ENCODE data around the gene PARD3B. TPM values are rescaled to one million over a fixed set of nuclear protein-coding genes. Genes with fewer than 3 reads are reported as not detected.

Gene PARD3B
- total RNA-seq, 1 donor from 2014 or later = 12.3 TPM

DNA sequence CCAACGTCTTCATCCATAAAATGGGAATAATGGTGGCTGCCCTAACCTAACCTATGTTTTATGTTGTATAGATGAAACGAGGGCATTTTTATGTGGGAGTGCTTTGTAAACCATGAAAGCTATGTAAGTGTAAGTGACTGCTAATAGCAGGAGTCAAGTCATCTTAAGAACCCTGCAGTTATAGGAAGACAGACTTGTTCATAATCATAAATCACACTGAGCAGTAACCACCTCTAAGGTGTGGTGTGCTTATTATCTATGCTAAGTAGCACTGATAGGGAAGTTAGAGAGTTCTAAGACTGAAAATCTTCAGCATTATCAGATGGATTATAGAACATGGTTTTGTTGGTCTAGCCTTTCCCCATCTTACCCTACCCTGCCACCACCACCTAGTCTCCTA, 1112.8 kb downstream of the PARD3B start:
- Histone ChIP-seq H3K27me3 (no peaks in the 10 kb centered on the region), H3K4me1 (peaks cover 15% of the 10 kb centered on the region), H3K27ac (no peak overlapping the region), H3K9me3 (no peaks in the 10 kb centered on the region), H3K36me3 (no peaks in the 10 kb centered on the region), H3K4me3 (no peak overlapping the region)
- intact Hi-C loops (cut with DNase I) = no loop called here
- TF ChIP-seq, protein P1, sequence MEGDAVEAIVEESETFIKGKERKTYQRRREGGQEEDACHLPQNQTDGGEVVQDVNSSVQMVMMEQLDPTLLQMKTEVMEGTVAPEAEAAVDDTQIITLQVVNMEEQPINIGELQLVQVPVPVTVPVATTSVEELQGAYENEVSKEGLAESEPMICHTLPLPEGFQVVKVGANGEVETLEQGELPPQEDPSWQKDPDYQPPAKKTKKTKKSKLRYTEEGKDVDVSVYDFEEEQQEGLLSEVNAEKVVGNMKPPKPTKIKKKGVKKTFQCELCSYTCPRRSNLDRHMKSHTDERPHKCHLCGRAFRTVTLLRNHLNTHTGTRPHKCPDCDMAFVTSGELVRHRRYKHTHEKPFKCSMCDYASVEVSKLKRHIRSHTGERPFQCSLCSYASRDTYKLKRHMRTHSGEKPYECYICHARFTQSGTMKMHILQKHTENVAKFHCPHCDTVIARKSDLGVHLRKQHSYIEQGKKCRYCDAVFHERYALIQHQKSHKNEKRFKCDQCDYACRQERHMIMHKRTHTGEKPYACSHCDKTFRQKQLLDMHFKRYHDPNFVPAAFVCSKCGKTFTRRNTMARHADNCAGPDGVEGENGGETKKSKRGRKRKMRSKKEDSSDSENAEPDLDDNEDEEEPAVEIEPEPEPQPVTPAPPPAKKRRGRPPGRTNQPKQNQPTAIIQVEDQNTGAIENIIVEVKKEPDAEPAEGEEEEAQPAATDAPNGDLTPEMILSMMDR (IDR thresholded peaks at IDR 0.05) = no peak
- TF ChIP-seq POLR2A (IDR thresholded peaks at IDR 0.05) = no peak
- TF ChIP-seq POLR2AphosphoS5 (IDR thresholded peaks at IDR 0.05; ENCODE audit: insufficient read depth in 1 of 2, low read depth in 1 of 2) = no peak
- no peak for DNase-seq (ENCODE audit: extremely low spot score in 2 of 2)

DNA sequence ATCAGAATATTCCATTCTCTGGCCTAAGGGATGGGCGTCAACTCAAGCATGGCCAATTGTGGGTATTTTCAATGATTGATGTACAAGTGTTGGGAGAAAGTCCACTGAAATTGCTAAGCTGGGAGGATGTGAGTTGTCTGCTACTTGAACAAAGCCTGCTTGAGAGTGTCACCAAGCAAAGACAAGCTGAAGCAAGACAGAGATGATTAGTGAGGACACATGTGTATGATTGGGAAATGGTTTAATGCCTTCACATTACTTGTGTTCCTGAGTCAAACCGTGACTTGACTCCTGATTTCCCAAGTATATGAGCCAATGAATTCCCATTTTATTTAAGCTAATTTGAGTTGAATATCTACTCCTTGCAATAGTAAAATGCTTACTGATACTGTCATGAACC, 1113.3 kb downstream of the PARD3B start:
- Histone ChIP-seq H3K4me1 (peaks cover 15% of the 10 kb centered on the region), H3K9me3 (no peaks in the 10 kb centered on the region), H3K4me3 (no peak overlapping the region), H3K27ac (no peak overlapping the region), H3K27me3 (no peaks in the 10 kb centered on the region), H3K36me3 (no peaks in the 10 kb centered on the region)
- peak in 1 of 2 donors; percentile 40 for DNase-seq (ENCODE audit: extremely low spot score in 2 of 2)
- intact Hi-C loops (cut with DNase I) = no loop called here
- TF ChIP-seq POLR2AphosphoS5 (IDR thresholded peaks at IDR 0.05; ENCODE audit: insufficient read depth in 1 of 2, low read depth in 1 of 2) (no peak), POLR2A (IDR thresholded peaks at IDR 0.05) (no peak)
- TF ChIP-seq, protein P1 (IDR thresholded peaks at IDR 0.05) = no peak

DNA sequence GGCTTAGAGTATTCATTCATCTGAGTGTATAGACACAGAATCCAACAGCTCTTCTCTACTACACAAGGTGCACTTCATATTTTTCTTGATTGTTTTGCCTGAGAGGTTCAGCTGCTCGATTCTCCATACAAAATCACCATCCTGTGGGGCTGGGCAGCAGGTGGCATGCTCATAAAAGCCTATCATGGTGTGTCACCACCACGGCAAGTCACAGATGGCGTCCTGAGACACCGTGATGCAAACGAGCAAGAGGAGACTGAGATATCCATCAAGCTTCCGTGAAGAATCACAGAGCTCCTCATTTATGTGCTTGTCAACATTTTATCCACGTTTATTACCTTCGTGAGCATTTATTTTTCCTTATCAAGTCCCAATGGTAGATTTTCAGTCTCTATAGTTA, 1114.6 kb downstream of the PARD3B start:
- intact Hi-C loops (cut with DNase I) = no loop called here
- Histone ChIP-seq H3K9me3 (no peaks in the 10 kb centered on the region), H3K4me1 (peaks cover 15% of the 10 kb centered on the region), H3K27me3 (no peaks in the 10 kb centered on the region), H3K27ac (no peak overlapping the region), H3K36me3 (no peaks in the 10 kb centered on the region), H3K4me3 (no peak overlapping the region)
- peak in 1 of 2 donors; percentile 62 for DNase-seq (ENCODE audit: extremely low spot score in 2 of 2)
- TF ChIP-seq, protein P1 (IDR thresholded peaks at IDR 0.05) = no peak
- no peak for TF ChIP-seq POLR2AphosphoS5 (IDR thresholded peaks at IDR 0.05; ENCODE audit: insufficient read depth in 1 of 2, low read depth in 1 of 2)
- no peak for TF ChIP-seq POLR2A (IDR thresholded peaks at IDR 0.05)

DNA sequence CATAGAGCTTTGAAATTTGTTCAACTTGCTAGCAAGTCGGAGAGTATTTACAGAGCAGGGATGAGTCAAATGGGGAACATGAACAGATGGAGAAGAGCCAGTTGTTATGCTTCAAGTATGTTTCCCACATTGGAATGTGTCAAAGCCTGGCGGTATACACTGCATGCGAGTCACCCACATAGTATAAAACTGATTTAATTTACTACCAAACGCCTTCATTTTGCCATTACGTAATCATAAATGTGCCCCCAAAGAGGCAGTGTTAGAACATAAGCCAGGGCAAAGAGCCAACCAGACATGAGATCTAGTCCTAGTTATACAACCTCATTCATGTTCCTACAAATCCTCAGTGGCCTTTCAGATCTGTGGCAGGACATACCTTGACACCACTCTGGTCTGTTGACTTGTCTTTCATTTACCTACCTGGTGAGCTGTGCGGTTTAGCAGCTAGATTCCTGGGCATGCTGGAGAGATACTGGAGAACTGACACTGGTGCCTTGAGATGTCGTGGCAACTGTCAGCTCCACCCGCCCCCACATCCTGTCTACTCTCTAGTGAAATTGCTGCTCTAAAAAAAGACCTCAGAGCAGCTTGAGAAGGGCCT, 1115.3 kb downstream of the PARD3B start:
- Histone ChIP-seq H3K27ac (no peak overlapping the region), H3K4me3 (no peak overlapping the region), H3K4me1 (peaks cover 15% of the 10 kb centered on the region), H3K27me3 (no peaks in the 10 kb centered on the region), H3K36me3 (no peaks in the 10 kb centered on the region), H3K9me3 (no peaks in the 10 kb centered on the region)
- intact Hi-C loops (cut with DNase I) = no loop called here
- peak in 1 of 2 donors; percentile 83 for DNase-seq (ENCODE audit: extremely low spot score in 2 of 2)
- TF ChIP-seq POLR2A (IDR thresholded peaks at IDR 0.05) = no peak
- peak in 1 of 2 donors; percentile 31 for TF ChIP-seq POLR2AphosphoS5 (IDR thresholded peaks at IDR 0.05; ENCODE audit: insufficient read depth in 1 of 2, low read depth in 1 of 2)

DNA sequence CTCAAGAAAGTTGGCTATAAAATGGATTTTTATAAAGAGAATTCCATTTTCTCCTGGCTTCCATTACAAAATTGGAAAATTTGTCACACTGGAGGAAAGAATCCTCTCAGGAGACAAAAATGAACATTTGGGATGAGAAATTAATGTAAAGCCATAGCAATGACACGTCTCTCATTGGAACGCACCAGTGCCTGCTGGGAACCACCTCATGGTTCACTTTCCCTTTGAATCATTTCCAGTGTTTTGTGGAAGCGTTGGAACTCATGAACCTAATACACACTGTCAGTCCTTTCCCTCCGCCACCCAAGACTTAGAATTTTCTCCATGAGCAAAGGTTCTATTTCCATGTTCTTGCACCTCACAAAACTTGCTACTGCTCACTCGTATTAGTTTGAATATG, 1116.0 kb downstream of the PARD3B start:
- intact Hi-C loops (cut with DNase I) = no loop called here
- Histone ChIP-seq H3K36me3 (no peaks in the 10 kb centered on the region), H3K27ac (no peak overlapping the region), H3K27me3 (no peaks in the 10 kb centered on the region), H3K4me1 (peaks cover 15% of the 10 kb centered on the region), H3K4me3 (no peak overlapping the region), H3K9me3 (no peaks in the 10 kb centered on the region)
- TF ChIP-seq, protein P1 (IDR thresholded peaks at IDR 0.05) = no peak
- TF ChIP-seq POLR2A (IDR thresholded peaks at IDR 0.05) (no peak), POLR2AphosphoS5 (IDR thresholded peaks at IDR 0.05; ENCODE audit: insufficient read depth in 1 of 2, low read depth in 1 of 2) (no peak)
- DNase-seq (ENCODE audit: extremely low spot score in 2 of 2) = no peak
